Activated CD8-positive, alpha-beta T cell treated with anti-CD3 and anti-CD28 coated beads for 36 hours (primary cell): ENCODE measurements around the gene ACSM6. TPM values are rescaled to one million over a fixed set of nuclear protein-coding genes. Genes with fewer than 3 reads are reported as not detected.
"Not testable (repeated sequence)": the region's sequence is repeated elsewhere in the genome, so short reads cannot be mapped to it uniquely, and the experiment has no call there.

ENCODE experiments used
- ATAC-seq: fragments of 200-7000 bp; cut with Tn5 transposase; one replicate; pipeline ENCODE4 v1.10.0; 2021; ENCODE audit warnings: mild to moderate bottlenecking, moderate library complexity
- CTCF ChIA-PET: fragments of 350-600 bp; sonication (Branson Sonifier 250); formaldehyde crosslinking; loops from one replicate; lab custom pipeline; 2021; ENCODE audit warnings: antibody characterized with exemption; lab: Charles Lee
- POLR2A ChIA-PET: fragments of 350-600 bp; sonication (Branson Sonifier 250); formaldehyde crosslinking; loops from one replicate; lab custom pipeline; 2021; ENCODE audit warnings: antibody characterized with exemption; lab: Charles Lee
- DNase-seq: peaks from one replicate; pipeline ENCODE4 v3.0.0-alpha.2; 2020
- H3K27ac Mint-ChIP-seq: one replicate; pipeline ENCODE4 v1.8.0; 2021; ENCODE audit warnings: mild to moderate bottlenecking, mixed read lengths
- H3K27me3 Mint-ChIP-seq: one replicate; pipeline ENCODE4 v1.8.0; 2021; ENCODE audit warnings: mixed read lengths
- H3K36me3 Mint-ChIP-seq: one replicate; pipeline ENCODE4 v1.8.0; 2021; ENCODE audit warnings: low read depth, mixed read lengths
- H3K4me1 Mint-ChIP-seq: one replicate; pipeline ENCODE4 v1.8.0; 2021; ENCODE audit warnings: low read depth, mixed read lengths
- H3K4me3 Mint-ChIP-seq: one replicate; pipeline ENCODE4 v1.8.0; 2021; ENCODE audit warnings: mild to moderate bottlenecking, moderate library complexity, mixed read lengths
- H3K9me3 Mint-ChIP-seq: one replicate; pipeline ENCODE4 v1.8.0; 2021; ENCODE audit warnings: mixed read lengths
- intact Hi-C: fragments of 100-400 bp; cut with micrococcal nuclease; formaldehyde crosslinking; loops from one replicate; pipeline ENCODE4 v1.10.0; 2022
- total RNA-seq, 2 experiments: library from RNA; stranded (reverse); gene quantifications; one replicate each; pipeline ENCODE4 v1.2.3, GENCODE V29; 2021
- TF ChIP-seq, protein P1 (sequence below): fragments of 200-600 bp; IDR thresholded peaks from one replicate; pipeline ENCODE4 v1.8.0; 2022; ENCODE audit warnings: antibody characterized with exemption, mild to moderate bottlenecking

Gene ACSM6
- total RNA-seq, 2 experiments from 2014 or later: not detected

DNA sequence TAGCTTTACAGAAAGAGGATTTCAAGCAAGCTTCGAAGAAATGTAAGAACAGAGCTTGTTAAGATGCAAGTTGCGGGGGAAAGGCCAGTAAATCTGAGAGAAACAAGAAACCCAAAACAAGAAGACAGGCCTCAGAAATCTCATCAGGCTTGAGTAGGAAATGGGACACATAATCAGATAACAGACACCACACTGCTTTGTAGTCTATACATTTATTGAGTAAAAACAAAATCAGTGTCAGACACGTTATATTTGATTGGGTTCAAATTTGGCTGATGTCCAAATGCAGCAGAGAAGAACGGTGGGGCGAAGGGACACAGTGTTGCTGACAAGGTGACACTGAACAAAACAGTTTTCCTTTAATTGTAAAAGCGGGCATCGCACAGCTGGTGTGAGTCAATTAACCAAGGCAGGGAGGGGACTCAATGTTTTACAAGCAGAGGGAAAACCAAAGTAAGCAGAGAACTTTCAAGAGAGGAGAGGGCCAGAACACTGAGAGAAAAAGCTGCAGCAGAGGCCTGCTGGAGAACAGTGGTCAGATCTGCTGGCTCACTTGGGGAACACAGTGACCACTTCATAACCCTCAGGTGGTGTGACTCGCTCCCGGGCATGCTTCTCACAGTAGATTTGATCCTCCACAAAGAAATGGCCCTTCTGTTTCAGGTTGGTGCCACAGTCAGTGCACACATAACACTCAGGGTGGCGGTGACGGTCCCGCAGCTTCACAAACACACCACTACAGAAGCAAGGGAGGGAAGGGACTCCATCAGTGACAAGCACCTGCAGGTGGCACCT is 43.5 kb downstream of the ACSM6 start:
- H3K36me3 Mint-ChIP-seq: no peaks in the 10 kb centered on the region
- peaks cover 23% of the 10 kb centered on the region for H3K4me1 Mint-ChIP-seq
- no peak for ATAC-seq
- no peak for DNase-seq
- TF ChIP-seq, protein P1, sequence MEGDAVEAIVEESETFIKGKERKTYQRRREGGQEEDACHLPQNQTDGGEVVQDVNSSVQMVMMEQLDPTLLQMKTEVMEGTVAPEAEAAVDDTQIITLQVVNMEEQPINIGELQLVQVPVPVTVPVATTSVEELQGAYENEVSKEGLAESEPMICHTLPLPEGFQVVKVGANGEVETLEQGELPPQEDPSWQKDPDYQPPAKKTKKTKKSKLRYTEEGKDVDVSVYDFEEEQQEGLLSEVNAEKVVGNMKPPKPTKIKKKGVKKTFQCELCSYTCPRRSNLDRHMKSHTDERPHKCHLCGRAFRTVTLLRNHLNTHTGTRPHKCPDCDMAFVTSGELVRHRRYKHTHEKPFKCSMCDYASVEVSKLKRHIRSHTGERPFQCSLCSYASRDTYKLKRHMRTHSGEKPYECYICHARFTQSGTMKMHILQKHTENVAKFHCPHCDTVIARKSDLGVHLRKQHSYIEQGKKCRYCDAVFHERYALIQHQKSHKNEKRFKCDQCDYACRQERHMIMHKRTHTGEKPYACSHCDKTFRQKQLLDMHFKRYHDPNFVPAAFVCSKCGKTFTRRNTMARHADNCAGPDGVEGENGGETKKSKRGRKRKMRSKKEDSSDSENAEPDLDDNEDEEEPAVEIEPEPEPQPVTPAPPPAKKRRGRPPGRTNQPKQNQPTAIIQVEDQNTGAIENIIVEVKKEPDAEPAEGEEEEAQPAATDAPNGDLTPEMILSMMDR: no peak
- no peak overlapping the region for H3K27ac Mint-ChIP-seq
- no peak overlapping the region for H3K4me3 Mint-ChIP-seq
- H3K9me3 Mint-ChIP-seq: peaks cover 4% of the 10 kb centered on the region
- CTCF ChIA-PET: interaction anchor here (1.0 to 1.1 kb wide), 2 partner anchors 9 to 33 kb away, joined by 3 to 4 read pairs; no protein-coding TSS in a partner anchor
- peaks cover 5% of the 10 kb centered on the region for H3K27me3 Mint-ChIP-seq
- intact Hi-C loops: no loop called here
- POLR2A ChIA-PET: no interaction called here

DNA sequence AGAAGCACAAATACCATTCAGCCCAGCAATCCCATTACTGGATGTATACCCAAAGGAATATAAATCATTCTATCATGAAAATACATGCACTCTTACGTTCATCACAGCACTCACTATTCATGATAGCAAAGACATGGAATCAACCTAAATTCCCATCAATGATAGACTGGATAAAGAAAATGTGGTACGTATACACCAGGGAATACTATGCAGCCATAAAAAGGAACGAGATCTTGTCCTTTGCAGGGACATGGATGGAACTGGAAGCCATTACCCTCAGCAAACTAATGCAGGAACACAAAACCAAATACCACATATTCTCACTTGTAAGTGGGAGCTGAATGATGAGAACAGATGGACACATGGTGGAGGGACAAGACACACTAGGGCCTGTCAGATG is 46.1 kb downstream of the ACSM6 start:
- H3K4me1 Mint-ChIP-seq: peaks cover 20% of the 10 kb centered on the region
- DNase-seq, H3K27ac Mint-ChIP-seq, H3K27me3 Mint-ChIP-seq, H3K4me3 Mint-ChIP-seq, POLR2A ChIA-PET, ATAC-seq, H3K9me3 Mint-ChIP-seq, H3K36me3 Mint-ChIP-seq: not testable (repeated sequence)
- CTCF ChIA-PET: interaction anchor here (0.8 to 8.2 kb wide), 4 partner anchors 56 to 121 kb away, joined by 3 to 244 read pairs (median 5); no protein-coding TSS in a partner anchor
- intact Hi-C loops: loop anchor here (5.0 to 10.0 kb wide), 3 partner anchors 58 to 605 kb away; no protein-coding TSS in a partner anchor

DNA sequence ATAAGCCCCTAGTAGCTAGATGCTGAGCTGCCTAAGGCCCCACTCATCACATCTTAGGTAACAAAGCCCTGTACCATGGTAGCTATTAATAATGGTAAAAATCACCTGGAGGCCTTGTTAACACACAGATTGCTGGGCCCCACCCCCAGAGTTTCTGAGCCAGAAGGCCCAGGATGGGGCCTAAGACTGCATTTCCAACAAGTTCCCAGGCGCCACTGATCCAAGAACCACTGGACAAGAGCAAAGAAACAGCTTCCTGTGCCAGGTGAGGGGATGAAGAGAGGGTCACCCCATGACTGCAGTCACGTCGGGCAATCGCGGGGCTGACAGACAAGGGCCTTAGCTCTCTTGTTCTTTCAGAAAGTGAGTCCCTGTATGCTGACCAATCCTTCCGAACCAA is 46.8 kb downstream of the ACSM6 start:
- ATAC-seq: no peak
- TF ChIP-seq, protein P1: no peak
- H3K4me3 Mint-ChIP-seq: no peak overlapping the region
- DNase-seq: no peak
- ChIA-PET POLR2A (no interaction called here), CTCF (interaction anchor here (0.8 to 8.2 kb wide), 3 partner anchors 39 to 120 kb away, joined by 3 to 244 read pairs (median 3); no protein-coding TSS in a partner anchor)
- H3K27me3 Mint-ChIP-seq: peaks cover 4% of the 10 kb centered on the region
- intact Hi-C loops: loop anchor here (5.0 to 10.0 kb wide), 3 partner anchors 59 to 606 kb away; no protein-coding TSS in a partner anchor
- H3K9me3 Mint-ChIP-seq: peaks cover 4% of the 10 kb centered on the region
- no peaks in the 10 kb centered on the region for H3K36me3 Mint-ChIP-seq
- no peak overlapping the region for H3K27ac Mint-ChIP-seq
- peaks cover 19% of the 10 kb centered on the region for H3K4me1 Mint-ChIP-seq

GRCh38 chr10:95241533-95241932 is 47.5 kb downstream of the ACSM6 start:
- intact Hi-C loops: loop anchor here (5.0 to 10.0 kb wide), 3 partner anchors 59 to 607 kb away; no protein-coding TSS in a partner anchor
- DNase-seq: no peak
- Mint-ChIP-seq H3K36me3 (no peaks in the 10 kb centered on the region), H3K27me3 (peaks cover 5% of the 10 kb centered on the region), H3K27ac (no peak overlapping the region), H3K4me1 (peaks cover 12% of the 10 kb centered on the region), H3K4me3 (no peak overlapping the region), H3K9me3 (peaks cover 4% of the 10 kb centered on the region)
- POLR2A ChIA-PET: no interaction called here
- CTCF ChIA-PET: interaction anchor here (0.8 to 8.2 kb wide), 5 partner anchors 13 to 119 kb away, joined by 3 to 244 read pairs (median 6); no protein-coding TSS in a partner anchor
- TF ChIP-seq, protein P1: no peak
- no peak for ATAC-seq

GRCh38 chr10:95242581-95243317 is 48.7 kb downstream of the ACSM6 start:
- TF ChIP-seq, protein P1: peak; percentile 74
- Mint-ChIP-seq H3K36me3 (no peaks in the 10 kb centered on the region), H3K9me3 (peaks cover 4% of the 10 kb centered on the region), H3K27ac (no peak overlapping the region), H3K27me3 (peaks cover 5% of the 10 kb centered on the region), H3K4me3 (no peak overlapping the region), H3K4me1 (peaks cover 4% of the 10 kb centered on the region)
- ATAC-seq (peak; percentile 69), DNase-seq (peak; percentile 68)
- CTCF ChIA-PET: interaction anchor here (0.7 to 8.2 kb wide), 36 partner anchors 9 to 616 kb away, joined by 3 to 244 read pairs (median 5); no protein-coding TSS in a partner anchor
- POLR2A ChIA-PET: no interaction called here
- intact Hi-C loops: loop anchor here (5.0 to 10.0 kb wide), 3 partner anchors 60 to 608 kb away; no protein-coding TSS in a partner anchor
